HG02623 (cell line): ENCODE results near the gene EEF1AKMT1.
"Not testable (repeated sequence)": the region's sequence is repeated elsewhere in the genome, so short reads cannot be mapped to it uniquely, and the experiment has no call there.

Experiments used
- ATAC-seq: cut with Tn5 transposase; IDR thresholded peaks from one replicate; pipeline ENCODE4 v1.9.1; 2021; ENCODE audit warnings: moderate library complexity; ENCODE audit not compliant: unreplicated experiment

Gene EEF1AKMT1

DNA sequence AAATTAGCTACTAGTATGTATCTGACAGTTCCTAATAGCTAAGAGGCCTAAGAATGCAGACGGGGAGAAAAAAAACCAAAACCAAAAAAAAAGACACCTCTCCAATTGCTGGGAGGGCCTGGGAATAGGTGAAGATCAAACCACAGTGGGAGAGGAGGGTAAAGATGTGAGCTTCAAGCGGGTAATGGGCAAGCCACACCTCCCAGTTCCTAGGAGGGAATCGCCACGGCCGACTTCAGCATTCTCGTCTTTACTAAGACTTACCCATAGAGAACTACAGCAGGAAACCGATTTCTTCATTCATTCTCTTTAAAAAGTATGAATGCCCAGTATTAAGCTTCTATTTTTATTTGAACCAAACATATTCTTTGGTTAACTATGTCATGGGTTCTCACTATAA is 5.6 kb upstream of the EEF1AKMT1 start:
- ATAC-seq, result no peak

GRCh38 chr13:20778311-20778710 is 4.5 kb upstream of the EEF1AKMT1 start:
- no peak for ATAC-seq

- ATAC-seq, result no peak
Observed at GRCh38 chr13:20776751-20777150, 3.0 kb upstream of the EEF1AKMT1 start.

GRCh38 chr13:20775961-20776360 is 2.2 kb upstream of the EEF1AKMT1 start:
- ATAC-seq, result no peak

- no peak for ATAC-seq
Observed at GRCh38 chr13:20774746-20775145, 985 bp upstream of the EEF1AKMT1 start.

GRCh38 chr13:20772401-20773131 is 1.2 kb downstream of the EEF1AKMT1 start:
- no peak for ATAC-seq

DNA sequence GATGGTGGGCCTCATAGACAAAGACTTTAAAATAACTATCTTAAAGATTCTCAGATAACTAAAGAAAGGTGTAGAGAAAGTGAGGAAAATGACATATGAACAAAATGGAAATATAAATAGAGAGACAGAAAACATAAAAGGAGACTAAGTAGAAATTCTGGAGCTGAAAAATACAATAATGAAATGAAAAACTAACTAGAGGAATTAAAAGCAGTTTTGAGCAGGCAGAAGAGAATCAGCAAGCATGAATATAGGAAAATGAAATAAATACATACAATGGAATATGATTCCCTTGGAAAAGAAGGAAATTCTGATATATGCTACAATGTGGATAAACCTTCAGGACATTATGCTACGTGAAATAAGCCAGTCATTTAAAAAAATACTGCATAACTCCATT is 3.9 kb downstream of the EEF1AKMT1 start:
- no peak for ATAC-seq

DNA sequence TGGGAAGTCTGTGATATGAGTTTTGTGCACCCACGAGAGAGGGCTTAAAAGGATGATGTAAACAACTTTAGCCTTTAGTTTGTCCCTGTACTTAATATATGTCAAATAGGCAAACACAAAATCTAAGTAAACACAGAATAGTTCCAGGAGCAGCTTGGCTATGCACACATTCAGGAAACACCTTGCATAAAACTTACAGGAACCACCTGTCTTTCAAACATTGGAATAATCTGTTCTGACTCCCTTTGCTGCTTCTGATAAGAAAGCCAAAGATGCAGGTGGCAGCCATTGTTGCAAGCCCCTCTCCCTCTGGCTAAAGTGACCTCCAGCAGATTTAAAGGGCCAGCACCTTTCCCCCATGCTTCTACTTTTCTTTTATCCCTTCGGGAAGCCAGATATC is 4.7 kb downstream of the EEF1AKMT1 start:
- no peak for ATAC-seq

DNA sequence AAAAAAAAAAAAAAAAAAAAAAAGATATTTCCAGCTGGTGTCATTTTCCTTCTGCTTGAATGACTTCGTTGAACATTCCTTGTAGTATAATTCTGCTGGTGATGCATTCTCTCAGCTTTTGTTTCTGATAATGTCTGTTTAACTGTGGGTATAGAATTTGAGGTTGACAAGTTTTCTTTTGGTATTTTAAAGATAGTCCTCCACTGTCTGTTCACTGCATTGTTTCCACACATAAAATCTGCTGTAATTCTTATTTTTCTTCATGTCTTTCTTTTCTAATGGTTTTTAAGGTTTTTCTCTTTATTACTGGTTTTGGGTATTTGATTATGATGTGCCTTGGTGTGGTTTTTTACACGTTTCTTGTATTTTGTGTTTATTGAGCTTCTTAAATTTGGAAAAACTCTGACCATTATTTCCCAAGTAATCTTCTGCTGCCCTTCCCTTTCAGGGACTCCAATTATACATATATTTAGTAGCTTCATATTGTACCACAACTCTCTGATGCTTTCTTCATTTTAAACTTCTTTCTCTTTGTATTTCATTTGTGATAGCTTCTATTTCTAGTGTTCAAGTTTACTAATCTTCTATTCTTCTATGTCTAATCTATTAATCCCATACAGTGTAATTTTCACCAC is 6.3 kb downstream of the EEF1AKMT1 start:
- no peak for ATAC-seq

GRCh38 chr13:20760872-20761271 is 12.9 kb downstream of the EEF1AKMT1 start:
- no peak for ATAC-seq

GRCh38 chr13:20754009-20754408 is 19.8 kb downstream of the EEF1AKMT1 start:
- no peak for ATAC-seq

- ATAC-seq, result no peak
Observed at GRCh38 chr13:20749377-20749776, 24.4 kb downstream of the EEF1AKMT1 start.

GRCh38 chr13:20743830-20744404 is 29.8 kb downstream of the EEF1AKMT1 start:
- not testable (repeated sequence) for ATAC-seq

DNA sequence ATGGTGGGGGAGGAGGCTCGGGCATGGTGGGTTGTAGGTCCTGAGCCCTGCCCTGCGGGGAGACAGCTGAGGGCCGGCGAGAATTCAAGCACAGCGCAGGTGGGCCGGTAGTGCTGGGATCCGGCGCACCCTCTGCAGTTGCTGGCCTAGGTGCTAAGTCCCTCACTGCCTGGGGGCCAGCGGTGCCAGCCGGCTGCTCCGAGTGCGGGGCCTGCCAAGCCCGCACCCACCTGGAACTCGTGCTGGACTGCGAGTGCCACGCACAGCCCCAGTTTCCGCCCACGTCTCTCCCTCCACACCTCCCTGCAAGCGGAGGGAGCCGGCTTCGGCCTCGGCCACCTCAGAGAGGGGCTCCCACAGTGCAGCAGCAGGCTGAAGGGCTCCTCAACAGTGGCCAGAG is 33.7 kb downstream of the EEF1AKMT1 start:
- no peak for ATAC-seq

DNA sequence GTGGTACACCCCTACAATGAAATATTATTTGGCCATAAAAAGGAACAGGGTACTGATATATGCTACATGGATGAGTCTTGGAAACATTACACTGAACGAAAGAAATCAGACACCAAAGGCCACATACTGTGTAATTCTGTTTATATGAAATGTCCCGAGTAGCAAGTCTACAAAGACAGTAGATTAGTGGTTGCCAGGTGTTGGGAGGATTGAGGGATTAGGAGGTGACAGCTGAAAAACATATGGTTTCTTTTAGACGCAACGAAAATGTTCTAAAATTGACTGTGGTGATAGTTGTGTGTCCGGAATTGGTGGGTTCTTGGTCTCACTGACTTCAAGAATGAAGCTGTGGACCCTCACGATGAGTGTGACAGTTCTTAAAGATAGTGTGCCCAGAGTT is 35.1 kb downstream of the EEF1AKMT1 start:
- ATAC-seq, result no peak

DNA sequence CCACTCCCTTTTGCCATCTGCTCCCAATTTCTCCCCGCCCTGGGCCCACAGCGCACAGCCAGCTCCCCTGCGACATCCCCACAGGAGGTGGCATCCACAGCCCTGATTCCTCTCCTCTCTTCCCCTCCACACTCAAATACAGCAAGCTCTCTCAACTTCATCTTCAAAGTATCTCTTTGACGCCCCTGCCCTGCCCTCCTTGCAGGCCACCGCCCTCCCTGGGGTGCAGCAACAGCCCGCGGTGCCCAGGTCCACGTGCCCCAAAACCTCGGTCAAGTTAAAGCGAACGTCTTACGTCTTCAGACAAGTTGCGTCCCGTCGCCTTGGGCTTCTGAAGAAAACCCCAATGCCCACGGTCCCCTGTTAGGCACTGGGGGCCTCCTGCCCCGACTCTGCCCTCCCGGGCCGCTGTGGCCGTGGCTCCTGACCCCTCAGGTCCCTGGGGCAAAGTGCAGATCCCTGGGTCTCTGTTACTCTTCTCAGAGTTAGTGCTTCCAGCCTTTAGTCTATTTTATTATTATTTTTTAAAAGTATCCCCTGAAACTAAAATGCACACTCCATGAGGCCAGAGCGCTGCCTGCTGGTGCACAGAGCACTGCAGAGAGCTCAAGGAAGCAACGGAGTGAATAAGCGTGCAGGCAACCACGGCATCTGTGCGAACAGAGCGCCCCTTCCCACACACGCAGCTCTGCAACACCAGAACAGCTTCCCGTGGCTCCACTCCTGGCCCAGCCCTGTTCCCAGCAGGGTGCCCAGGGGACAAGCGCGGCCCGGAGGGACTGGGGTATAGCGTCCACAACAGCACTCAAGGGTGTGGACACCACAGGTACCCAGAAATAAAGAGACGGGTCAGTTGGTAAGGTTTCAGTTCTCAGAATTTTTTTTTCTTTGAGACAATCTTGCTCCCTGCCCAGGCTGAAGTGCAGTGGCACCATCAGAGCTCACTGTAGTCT is 43.9 kb downstream of the EEF1AKMT1 start:
- ATAC-seq, result no peak

GRCh38 chr13:20728579-20729311 is 45.0 kb downstream of the EEF1AKMT1 start:
- ATAC-seq, result no peak

GRCh38 chr13:20727856-20728255 is 45.9 kb downstream of the EEF1AKMT1 start:
- ATAC-seq, result no peak

- ATAC-seq, result no peak
Observed at GRCh38 chr13:20721454-20722357, 52.1 kb downstream of the EEF1AKMT1 start.

- ATAC-seq, result no peak
Observed at GRCh38 chr13:20721058-20721453, 52.7 kb downstream of the EEF1AKMT1 start.
